Erythroblast (primary cell): ENCODE results near the gene NCAPD3.

Source experiments
- GATA1 ChIP-seq: IDR thresholded peaks from 2 replicates; pipeline ENCODE4 v1.6.1; 2011; ENCODE audit warnings: low read depth, mild to moderate bottlenecking, control low read depth, low read length, moderate library complexity
- POLR2A ChIP-seq: IDR thresholded peaks from 2 replicates; pipeline ENCODE4 v1.6.1; 2011; ENCODE audit warnings: mild to moderate bottlenecking, low read length

GRCh38 chr11:134244593-134244992, 20.8 kb upstream of the NCAPD3 start:
- TF ChIP-seq POLR2A (no peak), GATA1 (no peak)
